Duodenal mucosa (tissue), 2 donors: Measurements from ENCODE around the gene RFPL1.
"Not testable (repeated sequence)": the region's sequence is repeated elsewhere in the genome, so short reads cannot be mapped to it uniquely, and the experiment has no call there.

ENCODE experiments used
- H3K27ac ChIP-seq: one replicate; pipeline ENCODE4 v1.7.0; 2013; ENCODE audit warnings: low read depth, low read length
- H3K27me3 ChIP-seq, 2 donors: one replicate each; pipeline ENCODE4 v1.7.0; 2013; ENCODE audit warnings: low read length in 2 of 2, control low read depth in 1 of 2; ENCODE audit not compliant: insufficient read depth in 2 of 2, control insufficient read depth in 1 of 2
- H3K36me3 ChIP-seq, 2 donors: one replicate each; pipeline ENCODE4 v1.7.0; 2013; ENCODE audit warnings: low read length in 2 of 2, control low read depth in 1 of 2; ENCODE audit not compliant: insufficient read depth in 2 of 2, control insufficient read depth in 1 of 2
- H3K4me1 ChIP-seq, 2 donors: one replicate each; pipeline ENCODE4 v1.7.0; 2013; ENCODE audit warnings: low read length in 2 of 2, control low read depth in 1 of 2; ENCODE audit not compliant: insufficient read depth in 2 of 2, control insufficient read depth in 1 of 2
- H3K4me3 ChIP-seq, 2 donors: one replicate each; pipeline ENCODE4 v1.7.0; 2013; ENCODE audit warnings: low read length in 2 of 2, low read depth in 1 of 2
- H3K9ac ChIP-seq, 2 donors: one replicate each; pipeline ENCODE4 v1.7.0; 2013; ENCODE audit warnings: low read length in 2 of 2, low read depth in 1 of 2
- H3K9me3 ChIP-seq, 2 donors: one replicate each; pipeline ENCODE4 v1.7.0; 2013; ENCODE audit warnings: low read length in 2 of 2, control low read depth in 1 of 2; ENCODE audit not compliant: control insufficient read depth in 1 of 2

RFPL1 gene

GRCh38 chr22:29408940-29409339 is 29.4 kb upstream of the RFPL1 start:
- Histone ChIP-seq H3K4me1 (no peaks in the 10 kb centered on the region), H3K36me3 (no peaks in the 10 kb centered on the region), H3K9ac (no peak overlapping the region), H3K9me3 (no peaks in the 10 kb centered on the region), H3K4me3 (no peak overlapping the region), H3K27me3 (no peaks in the 10 kb centered on the region), H3K27ac (no peak overlapping the region)

- not testable (repeated sequence) for H3K27me3 ChIP-seq, H3K9ac ChIP-seq, H3K36me3 ChIP-seq, H3K4me1 ChIP-seq, H3K27ac ChIP-seq, H3K9me3 ChIP-seq, H3K4me3 ChIP-seq
These were observed 26.7 kb upstream of the RFPL1 start for GRCh38 chr22:29411569-29412211.

- not testable (repeated sequence) for H3K9me3 ChIP-seq, H3K4me1 ChIP-seq, H3K27me3 ChIP-seq, H3K4me3 ChIP-seq, H3K27ac ChIP-seq, H3K36me3 ChIP-seq, H3K9ac ChIP-seq
These were observed 25.6 kb upstream of the RFPL1 start for GRCh38 chr22:29412772-29413171.

GRCh38 chr22:29414951-29415591 is 23.3 kb upstream of the RFPL1 start:
- H3K36me3 ChIP-seq, H3K27me3 ChIP-seq, H3K4me1 ChIP-seq, H3K9me3 ChIP-seq: not testable (repeated sequence)
- Histone ChIP-seq H3K27ac (peak overlapping the region; percentile 49), H3K9ac (peak overlapping the region; percentile 12 to 46), H3K4me3 (peak overlapping the region; percentile 64 to 80)

GRCh38 chr22:29418704-29419103 is 19.7 kb upstream of the RFPL1 start:
- H3K4me3 ChIP-seq, H3K9me3 ChIP-seq, H3K9ac ChIP-seq, H3K27me3 ChIP-seq, H3K36me3 ChIP-seq, H3K27ac ChIP-seq, H3K4me1 ChIP-seq: not testable (repeated sequence)

GRCh38 chr22:29426476-29426875 is 11.9 kb upstream of the RFPL1 start:
- no peak overlapping the region for H3K9ac ChIP-seq
- no peak overlapping the region for H3K27ac ChIP-seq
- H3K9me3 ChIP-seq = no peaks in the 10 kb centered on the region
- no peak overlapping the region for H3K4me3 ChIP-seq
- no peaks in the 10 kb centered on the region for H3K4me1 ChIP-seq
- no peaks in the 10 kb centered on the region for H3K36me3 ChIP-seq
- peaks cover 4 to 10% of the 10 kb centered on the region in 2 donors for H3K27me3 ChIP-seq

GRCh38 chr22:29427176-29427760 is 11.1 kb upstream of the RFPL1 start:
- Histone ChIP-seq H3K4me1 (no peaks in the 10 kb centered on the region), H3K4me3 (no peak overlapping the region), H3K9me3 (no peaks in the 10 kb centered on the region), H3K36me3 (no peaks in the 10 kb centered on the region), H3K27ac (no peak overlapping the region), H3K27me3 (peaks cover 4 to 10% of the 10 kb centered on the region in 2 donors), H3K9ac (no peak overlapping the region)

- H3K9ac ChIP-seq = no peak overlapping the region
- no peaks in the 10 kb centered on the region for H3K9me3 ChIP-seq
- H3K4me1 ChIP-seq = no peaks in the 10 kb centered on the region
- H3K27me3 ChIP-seq = peaks cover 12 to 20% of the 10 kb centered on the region in 2 donors
- H3K27ac ChIP-seq = no peak overlapping the region
- H3K4me3 ChIP-seq = no peak overlapping the region
- no peaks in the 10 kb centered on the region for H3K36me3 ChIP-seq
These were observed 6.4 kb upstream of the RFPL1 start for GRCh38 chr22:29431986-29432385.

- Histone ChIP-seq H3K36me3 (no peaks in the 10 kb centered on the region), H3K27me3 (peaks cover 12 to 20% of the 10 kb centered on the region in 2 donors), H3K9me3 (no peaks in the 10 kb centered on the region), H3K4me1 (no peaks in the 10 kb centered on the region), H3K4me3 (no peak overlapping the region), H3K9ac (no peak overlapping the region), H3K27ac (no peak overlapping the region)
These were observed 4.5 kb upstream of the RFPL1 start for GRCh38 chr22:29433856-29434255.

- Histone ChIP-seq H3K9ac (no peak overlapping the region), H3K4me1 (no peaks in the 10 kb centered on the region), H3K27me3 (peaks cover 12 to 20% of the 10 kb centered on the region in 2 donors), H3K4me3 (no peak overlapping the region), H3K27ac (no peak overlapping the region), H3K36me3 (no peaks in the 10 kb centered on the region), H3K9me3 (no peaks in the 10 kb centered on the region)
These were observed 4.1 kb upstream of the RFPL1 start for GRCh38 chr22:29434288-29434687.
